PFSK-1 (cell line): Measurements from ENCODE around the gene HHIPL1.

Source experiments
- FOXP2 ChIP-seq: optimal IDR thresholded peaks from 2 replicates; pipeline ENCODE3; 2011; ENCODE audit warnings: borderline replicate concordance, control low read depth, inconsistent platforms; ENCODE audit not compliant: insufficient read depth; ENCODE audit errors: extremely low read length, extremely low read depth
- POLR2AphosphoS5 ChIP-seq: IDR thresholded peaks from 2 replicates; pipeline ENCODE4 v1.6.1; 2012; ENCODE audit warnings: low read depth, mild to moderate bottlenecking, control low read depth, low read length, moderate library complexity
- REST ChIP-seq, 2 experiments: IDR thresholded peaks; 2 replicates each; pipeline versions ENCODE4 v1.6.1 to v1.8.0; 2011 to 2012; ENCODE audit warnings: low read depth in 2 of 2, low read length in 2 of 2, control low read depth in 1 of 2, inconsistent platforms in 1 of 2, mild to moderate bottlenecking in 1 of 2, moderate library complexity in 1 of 2; ENCODE audit not compliant: insufficient read depth in 1 of 2
- SIN3A ChIP-seq: IDR thresholded peaks from 2 replicates; pipeline ENCODE4 v1.6.1; 2012; ENCODE audit warnings: mild to moderate bottlenecking, low read length, moderate library complexity, borderline replicate concordance; ENCODE audit not compliant: insufficient read depth
- TAF1 ChIP-seq: IDR thresholded peaks from 2 replicates; pipeline ENCODE4 v1.6.1; 2012; ENCODE audit warnings: low read length, control low read depth, borderline replicate concordance; ENCODE audit not compliant: insufficient read depth

HHIPL1 gene

DNA sequence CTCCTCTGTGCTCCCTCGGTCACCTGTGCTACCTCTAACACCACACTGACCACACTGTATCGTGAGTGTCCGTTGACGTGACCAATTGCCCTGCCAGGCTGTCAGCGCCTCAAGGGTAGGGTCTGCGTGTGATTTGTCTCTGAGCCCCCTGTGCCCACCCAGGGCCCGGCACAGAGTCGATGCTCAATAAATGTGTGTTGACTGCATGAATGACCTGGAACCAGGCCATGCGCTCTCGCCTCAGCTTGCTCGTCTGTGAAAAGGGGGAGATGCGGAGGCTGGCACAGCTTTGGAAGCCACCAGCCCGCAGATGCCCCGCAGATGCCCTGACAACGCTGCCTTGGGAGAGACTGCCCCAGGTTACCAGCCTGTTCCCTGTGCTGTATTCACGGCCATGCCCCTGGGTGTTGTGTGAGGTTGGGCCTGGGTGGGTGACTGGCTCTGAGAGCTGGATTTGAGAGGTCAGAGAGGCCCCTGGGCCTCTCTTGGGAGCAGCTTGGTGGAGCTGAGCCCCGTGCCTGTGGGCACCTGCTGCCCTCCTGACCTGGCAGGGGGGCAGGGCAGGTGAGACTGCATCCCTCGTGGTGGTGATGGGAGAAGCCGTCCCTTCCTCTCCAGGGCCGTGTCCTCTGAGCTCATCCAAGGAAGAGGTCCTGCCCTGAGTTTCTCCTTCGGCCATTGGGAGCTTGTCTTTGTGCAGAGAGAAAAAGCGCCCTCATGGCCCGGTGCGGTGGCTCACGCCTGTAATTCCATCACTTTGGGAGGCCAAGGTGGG lies 82.4 kb downstream of the HHIPL1 start:
- TF ChIP-seq POLR2AphosphoS5 (no peak), REST (IDR thresholded peaks at IDR 0.05; ENCODE audit: insufficient read depth in 1 of 2, low read depth in 2 of 2, low read length in 2 of 2) (no peak), SIN3A (no peak), TAF1 (no peak), FOXP2 (no peak)

GRCh38 chr14:99728231-99728920 lies 83.4 kb downstream of the HHIPL1 start:
- TF ChIP-seq POLR2AphosphoS5 (no peak), REST (IDR thresholded peaks at IDR 0.05; ENCODE audit: insufficient read depth in 1 of 2, low read depth in 2 of 2, low read length in 2 of 2) (no peak)

DNA sequence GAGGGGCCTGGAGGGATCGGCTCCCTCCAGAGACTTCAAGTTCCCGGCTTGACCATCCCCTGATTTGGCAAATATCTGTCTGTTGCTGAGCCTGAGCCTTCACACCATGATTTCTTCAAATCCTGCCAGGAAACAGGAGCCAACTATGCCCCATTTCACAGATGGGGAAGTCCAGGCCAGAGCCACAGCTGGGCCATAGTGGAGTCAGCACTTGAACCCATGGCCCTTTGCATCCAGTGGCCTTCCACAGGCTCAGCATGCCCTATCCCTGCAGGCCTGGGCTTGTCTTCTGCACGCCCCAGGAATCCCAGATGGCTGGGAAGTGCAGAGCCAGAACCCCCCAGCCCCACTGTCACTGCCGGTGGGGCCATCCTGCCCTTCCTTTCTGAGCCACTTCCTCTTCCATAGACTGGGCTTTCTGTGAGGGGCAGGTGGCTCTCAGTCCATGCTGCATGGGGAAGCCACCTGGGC lies 84.1 kb downstream of the HHIPL1 start:
- TF ChIP-seq POLR2AphosphoS5: no peak
- no peak for TF ChIP-seq REST (IDR thresholded peaks at IDR 0.05; ENCODE audit: insufficient read depth in 1 of 2, low read depth in 2 of 2, low read length in 2 of 2)
- no peak for TF ChIP-seq FOXP2
